22Rv1 (cell line): ENCODE data around the gene TM9SF4.

Experiments
- H3K27ac ChIP-seq: fragments of 450-650 bp; 2 replicates; pipeline ENCODE4 v1.5.1; 2017
- ZFX ChIP-seq: fragments of 450-650 bp; IDR thresholded peaks from 2 replicates; pipeline ENCODE4 v1.6.1; 2017; ENCODE audit warnings: antibody characterized with exemption, borderline replicate concordance
- TF ChIP-seq, protein P1 (sequence below): fragments of 450-650 bp; IDR thresholded peaks from 2 replicates; pipeline ENCODE4 v1.5.1; 2017; ENCODE audit warnings: mild to moderate bottlenecking

The TM9SF4 gene

DNA sequence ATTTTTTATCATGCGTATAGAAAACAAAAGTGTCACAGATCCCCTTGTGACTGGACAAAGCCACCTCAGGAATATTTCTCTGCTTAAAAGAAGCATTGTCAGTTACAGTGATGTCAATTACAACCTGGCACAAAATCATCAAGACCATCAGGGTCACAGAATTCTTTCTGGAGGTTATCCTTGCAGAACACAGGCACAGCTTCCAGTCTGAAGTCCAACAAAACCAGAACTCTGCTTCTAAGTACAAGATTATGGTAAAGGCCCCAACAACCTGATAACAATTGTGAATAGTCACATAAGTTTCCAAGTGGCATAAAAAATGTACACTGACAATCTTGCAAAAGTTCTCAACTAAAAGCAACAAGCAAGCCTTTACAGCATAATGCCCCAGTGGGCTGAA is 77.0 kb downstream of the TM9SF4 start:
- no peak for TF ChIP-seq ZFX
- TF ChIP-seq, protein P1, sequence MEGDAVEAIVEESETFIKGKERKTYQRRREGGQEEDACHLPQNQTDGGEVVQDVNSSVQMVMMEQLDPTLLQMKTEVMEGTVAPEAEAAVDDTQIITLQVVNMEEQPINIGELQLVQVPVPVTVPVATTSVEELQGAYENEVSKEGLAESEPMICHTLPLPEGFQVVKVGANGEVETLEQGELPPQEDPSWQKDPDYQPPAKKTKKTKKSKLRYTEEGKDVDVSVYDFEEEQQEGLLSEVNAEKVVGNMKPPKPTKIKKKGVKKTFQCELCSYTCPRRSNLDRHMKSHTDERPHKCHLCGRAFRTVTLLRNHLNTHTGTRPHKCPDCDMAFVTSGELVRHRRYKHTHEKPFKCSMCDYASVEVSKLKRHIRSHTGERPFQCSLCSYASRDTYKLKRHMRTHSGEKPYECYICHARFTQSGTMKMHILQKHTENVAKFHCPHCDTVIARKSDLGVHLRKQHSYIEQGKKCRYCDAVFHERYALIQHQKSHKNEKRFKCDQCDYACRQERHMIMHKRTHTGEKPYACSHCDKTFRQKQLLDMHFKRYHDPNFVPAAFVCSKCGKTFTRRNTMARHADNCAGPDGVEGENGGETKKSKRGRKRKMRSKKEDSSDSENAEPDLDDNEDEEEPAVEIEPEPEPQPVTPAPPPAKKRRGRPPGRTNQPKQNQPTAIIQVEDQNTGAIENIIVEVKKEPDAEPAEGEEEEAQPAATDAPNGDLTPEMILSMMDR: no peak
- no peak overlapping the region for H3K27ac ChIP-seq

DNA sequence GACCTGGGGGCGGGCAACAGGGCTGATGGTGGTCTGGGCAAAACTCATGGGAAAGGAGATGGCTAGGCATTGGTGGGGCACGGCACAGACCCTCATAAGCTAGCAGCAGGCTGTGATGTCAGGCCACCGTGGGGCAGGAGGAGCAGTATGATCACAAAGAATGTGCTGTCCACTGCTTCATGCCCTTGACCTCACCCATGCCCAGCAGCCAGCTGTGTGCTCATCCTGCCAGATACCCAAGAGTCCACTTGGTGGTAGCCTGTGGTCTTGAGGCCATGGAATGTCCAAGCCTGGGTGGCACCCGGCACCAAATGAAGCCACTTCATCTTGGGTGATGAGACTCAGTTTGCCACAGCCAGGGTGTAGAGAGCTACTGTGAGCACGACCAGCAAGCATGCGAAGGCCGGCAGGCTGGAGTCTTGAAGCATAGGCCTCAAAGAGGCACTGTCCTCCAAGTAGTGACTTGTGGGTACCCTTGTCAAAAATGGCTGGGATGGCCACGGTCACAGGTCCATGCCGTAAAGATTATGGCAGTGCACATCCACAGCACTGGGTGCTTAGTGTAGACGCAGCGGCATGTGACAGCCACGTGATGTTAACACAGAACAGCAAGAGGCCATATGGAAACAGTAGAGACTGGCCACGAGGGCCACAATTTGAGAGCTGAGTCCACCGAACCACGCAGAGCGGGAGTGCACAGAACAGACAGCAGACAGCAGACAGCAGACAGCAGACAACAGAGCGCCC is 79.0 kb downstream of the TM9SF4 start:
- TF ChIP-seq ZFX: no peak
- TF ChIP-seq, protein P1: no peak
- H3K27ac ChIP-seq: no peak overlapping the region

DNA sequence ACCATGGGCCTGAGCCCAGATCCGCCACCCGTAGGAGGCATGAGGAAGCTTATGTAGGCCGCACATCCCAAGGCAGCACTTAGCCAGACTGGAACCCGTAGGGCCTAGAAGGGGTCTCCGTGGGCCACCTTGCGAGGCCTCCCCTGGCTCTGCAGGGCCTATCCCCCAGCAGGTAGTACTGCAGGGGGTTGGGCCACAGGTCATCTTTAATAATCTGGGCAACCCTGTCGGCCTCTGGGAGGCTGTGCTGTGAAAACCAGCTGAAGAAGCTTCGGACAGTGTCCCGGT is 79.6 kb downstream of the TM9SF4 start:
- no peak for TF ChIP-seq ZFX
- TF ChIP-seq, protein P1: no peak
- no peak overlapping the region for H3K27ac ChIP-seq

DNA sequence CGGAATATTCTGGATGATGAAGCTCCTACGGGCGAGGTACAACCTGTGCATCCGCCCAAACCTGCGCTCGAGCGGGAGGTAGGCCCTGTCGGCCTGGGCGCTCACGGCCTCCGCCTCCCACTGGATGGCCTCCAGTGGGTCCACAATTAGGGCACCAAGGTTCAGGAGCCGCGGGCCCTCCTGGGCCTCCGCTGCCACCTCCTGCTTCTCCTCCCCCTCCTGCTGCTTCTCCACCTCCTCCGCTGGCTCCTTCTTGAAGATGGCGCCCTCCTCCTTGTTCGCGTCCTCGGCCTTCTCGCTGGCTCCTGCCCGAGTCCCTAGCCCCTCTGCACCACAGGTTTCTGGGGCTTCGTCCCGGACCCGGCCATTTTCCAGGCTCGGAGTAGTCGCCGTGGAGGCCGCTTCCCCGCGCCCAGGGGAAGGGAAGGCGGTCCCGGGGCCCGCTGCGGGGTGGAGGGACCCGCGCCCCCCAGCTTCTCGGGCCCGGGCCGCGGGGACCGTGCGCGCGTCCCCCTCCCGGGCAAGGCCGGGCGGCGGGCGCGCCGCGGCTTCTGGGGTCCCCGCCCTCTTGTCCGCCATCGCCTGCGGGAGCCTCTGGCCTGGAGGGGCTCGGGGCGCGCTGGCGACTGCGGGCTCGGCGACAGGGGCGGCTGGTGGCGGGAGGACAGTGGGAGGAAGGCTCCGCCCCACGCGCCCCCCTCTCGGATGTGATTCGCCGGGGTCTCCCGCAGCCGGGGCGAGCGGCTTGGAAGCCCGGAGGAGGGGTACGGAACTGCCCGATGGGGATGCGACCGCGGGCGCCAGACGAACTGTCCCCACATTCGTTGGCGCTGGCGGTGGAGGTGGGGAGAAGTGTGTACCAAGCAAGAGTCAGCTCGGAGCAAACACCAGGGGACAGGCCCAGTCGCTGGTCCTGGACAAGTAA is 80.4 kb downstream of the TM9SF4 start:
- H3K27ac ChIP-seq: no peak overlapping the region
- TF ChIP-seq, protein P1: no peak
- TF ChIP-seq ZFX: no peak

DNA sequence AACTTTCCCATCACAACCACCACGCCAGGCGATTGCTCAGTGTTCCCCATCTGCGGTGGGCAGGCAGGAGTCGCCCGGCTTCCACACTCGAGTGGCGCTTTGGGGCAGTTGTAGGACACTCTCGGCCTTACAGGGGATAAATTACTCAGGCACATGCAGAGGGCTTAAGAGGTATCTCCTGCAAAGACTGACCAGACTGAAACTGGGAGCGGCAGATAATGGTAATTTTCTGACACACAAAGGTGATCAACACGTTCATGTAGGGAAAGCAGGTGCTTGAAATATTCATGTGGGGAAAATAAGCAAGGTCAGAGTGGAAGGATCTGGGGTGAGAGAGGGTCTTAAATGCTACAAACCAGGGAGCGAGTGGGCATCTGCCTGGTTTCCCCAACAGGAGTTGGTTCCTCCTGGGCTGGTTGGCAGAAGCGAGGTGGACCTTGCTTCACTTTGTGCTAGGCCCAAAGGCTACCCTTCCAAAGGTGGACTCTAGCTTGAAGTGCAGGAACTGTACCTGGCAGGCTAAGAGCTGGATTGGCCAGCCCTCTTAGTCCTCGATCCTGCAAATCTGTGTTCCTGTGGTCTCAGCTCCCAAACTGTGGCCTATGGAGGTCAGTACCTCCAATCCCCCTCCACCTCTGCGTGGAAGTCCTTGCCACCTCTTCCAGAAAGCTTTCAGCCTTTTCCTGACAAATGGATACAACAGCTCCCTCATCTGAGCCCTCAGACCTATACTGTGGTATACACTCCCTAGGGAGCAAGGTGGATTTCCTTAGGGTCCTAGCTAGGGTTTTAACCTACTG is 81.3 kb downstream of the TM9SF4 start:
- H3K27ac ChIP-seq: no peak overlapping the region

DNA sequence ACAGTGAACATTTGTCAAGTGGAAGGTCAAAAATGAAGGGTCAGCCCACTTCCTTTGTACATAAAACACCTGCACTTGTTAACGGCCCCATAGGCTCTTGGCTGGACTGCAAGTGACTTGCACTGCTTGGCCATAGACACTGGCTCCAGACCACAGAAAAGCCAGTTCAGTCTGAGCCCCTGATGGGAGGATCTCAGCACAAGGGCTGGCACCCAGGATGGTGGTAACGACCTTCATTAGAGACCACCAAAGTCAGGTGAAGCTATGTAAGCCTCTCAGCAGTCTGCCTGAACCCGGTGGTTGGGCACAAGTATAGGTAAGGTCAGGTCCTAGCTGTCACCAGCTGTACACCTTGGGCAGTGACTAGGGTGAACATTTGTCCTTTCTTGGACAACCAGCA is 81.9 kb downstream of the TM9SF4 start:
- TF ChIP-seq ZFX: no peak
- TF ChIP-seq, protein P1: no peak
- no peak overlapping the region for H3K27ac ChIP-seq

More for the DNA sequence above, 81.3 kb downstream of the TM9SF4 start:
- TF ChIP-seq ZFX: no peak
- TF ChIP-seq, protein P1: no peak
